ENCODE data around the gene SYNRG. TPM values are rescaled to one million over a fixed set of nuclear protein-coding genes. Genes with fewer than 3 reads are reported as not detected.
"Not testable (repeated sequence)": the region's sequence is repeated elsewhere in the genome, so short reads cannot be mapped to it uniquely, and the experiment has no call there.

The SYNRG gene
- total and polyA plus RNA-seq, 2 of the 13 experiments (the other 11 are each of a cell fraction or from before 2014, with no cell fraction given): 7.3 to 8.7 TPM

DNA sequence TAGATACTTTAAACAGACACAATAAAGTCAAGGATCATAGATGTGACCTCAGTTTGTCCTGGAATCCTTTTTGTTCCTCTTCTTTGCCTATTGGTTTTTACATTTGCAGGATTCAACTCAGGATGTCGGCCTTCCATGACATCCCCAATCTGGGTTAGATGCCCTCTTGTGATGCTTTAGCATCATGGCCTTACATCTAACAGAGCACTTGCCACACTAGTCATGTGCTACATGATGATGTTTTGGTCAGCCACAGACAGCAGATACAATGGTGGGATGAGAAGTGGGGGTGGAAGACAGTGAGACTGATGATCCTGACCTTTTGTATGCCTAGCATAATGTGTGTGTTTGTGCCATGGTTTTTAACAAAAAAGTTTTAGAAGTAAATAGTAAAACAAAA lies 1.8 kb upstream of the SYNRG start:
- Histone ChIP-seq H3K27me3 (ENCODE audit: control insufficient read depth in 1 of 2, insufficient read depth in 2 of 2, low read length in 2 of 2) (no peaks in the 10 kb centered on the region), H2AFZ (ENCODE audit: low read length) (no peak overlapping the region), H4K20me1 (ENCODE audit: insufficient read depth, low read length) (no peaks in the 10 kb centered on the region; the same call in 1 of the 2 replicates), H3K9me3 (ENCODE audit: low read length) (no peaks in the 10 kb centered on the region), H3K4me2 (ENCODE audit: low read depth, low read length) (no peak overlapping the region), H3K27ac (ENCODE audit: extremely low read length, insufficient read depth, low read length) (no peak overlapping the region), H3K4me3 (replicated peaks in 1 of 3; ENCODE audit: insufficient read depth in 1 of 3, low read depth in 2 of 3, low read length in 3 of 3) (no peak overlapping the region), H3K4me1 (ENCODE audit: insufficient read depth, low read length) (peaks cover 22% of the 10 kb centered on the region), H3K79me2 (ENCODE audit: insufficient read depth, low read length) (peaks cover 16% of the 10 kb centered on the region), H3K9ac (ENCODE audit: insufficient read depth, low read depth, low read length) (no peak overlapping the region), H3K36me3 (replicated peaks in 1 of 2; ENCODE audit: control insufficient read depth in 1 of 2, insufficient read depth in 2 of 2, low read length in 2 of 2) (peaks cover 1 to 21% of the 10 kb centered on the region in 2 experiments; a peak in 2 of 5 replicates)
- ChIA-PET CTCF (ENCODE audit: low intra/inter-chr PET ratio, low total read pairs) (no interaction called here), POLR2A (interaction anchor here (0.6 to 0.7 kb wide), 2 partner anchors 33 to 205 kb away, joined by 3 to 4 read pairs; partner anchors contain the start of gene DDX52)
- in situ Hi-C loops (cut with HindIII; ENCODE audit: extremely low pct_ligation_motif_present, low pct_unique_long_range_greater_than_20kb): no loop called here
- no TSS peak for BruUV-seq (replicated peaks)
- ATAC-seq (no peak), DNase-seq (ENCODE audit: low spot score) (no peak), FAIRE-seq (no peak)
- intact Hi-C loops (cut with micrococcal nuclease; ENCODE audit: unreplicated experiment): no loop called here
- TF ChIP-seq REXO4 (CRISPR knock-in tag; IDR thresholded peaks at IDR 0.05; ENCODE audit: borderline replicate concordance) (no peak), ZNF367 (CRISPR knock-in tag; IDR thresholded peaks at IDR 0.05; ENCODE audit: borderline replicate concordance) (no peak), ZNF3 (CRISPR knock-in tag; IDR thresholded peaks at IDR 0.05) (no peak), RBM22 (optimal IDR thresholded peaks at IDR 0.05; ENCODE audit: low read length) (peak; percentile 72), ZFYVE20 (CRISPR knock-in tag; IDR thresholded peaks at IDR 0.05; ENCODE audit: borderline replicate concordance, low read depth) (no peak)
- TF ChIP-seq, protein P1, sequence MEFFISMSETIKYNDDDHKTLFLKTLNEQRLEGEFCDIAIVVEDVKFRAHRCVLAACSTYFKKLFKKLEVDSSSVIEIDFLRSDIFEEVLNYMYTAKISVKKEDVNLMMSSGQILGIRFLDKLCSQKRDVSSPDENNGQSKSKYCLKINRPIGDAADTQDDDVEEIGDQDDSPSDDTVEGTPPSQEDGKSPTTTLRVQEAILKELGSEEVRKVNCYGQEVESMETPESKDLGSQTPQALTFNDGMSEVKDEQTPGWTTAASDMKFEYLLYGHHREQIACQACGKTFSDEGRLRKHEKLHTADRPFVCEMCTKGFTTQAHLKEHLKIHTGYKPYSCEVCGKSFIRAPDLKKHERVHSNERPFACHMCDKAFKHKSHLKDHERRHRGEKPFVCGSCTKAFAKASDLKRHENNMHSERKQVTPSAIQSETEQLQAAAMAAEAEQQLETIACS (CRISPR knock-in tag; IDR thresholded peaks at IDR 0.05): no peak
- 100% methylated on average over 1 of the region's 1 CpG for WGBS (ENCODE audit: low lambda C conversion rate)

GRCh38 chr17:37610041-37610420 lies 813 bp upstream of the SYNRG start:
- in situ Hi-C loops (cut with HindIII; ENCODE audit: extremely low pct_ligation_motif_present, low pct_unique_long_range_greater_than_20kb); H3K9me3 ChIP-seq (ENCODE audit: low read length); H4K20me1 ChIP-seq (ENCODE audit: insufficient read depth, low read length); BruUV-seq (replicated peaks); H2AFZ ChIP-seq (ENCODE audit: low read length); DNase-seq (ENCODE audit: low spot score); CTCF ChIA-PET (ENCODE audit: low intra/inter-chr PET ratio, low total read pairs); ATAC-seq; FAIRE-seq; H3K27me3 ChIP-seq (ENCODE audit: control insufficient read depth in 1 of 2, insufficient read depth in 2 of 2, low read length in 2 of 2); intact Hi-C loops (cut with micrococcal nuclease; ENCODE audit: unreplicated experiment): not testable (repeated sequence)
- peak overlapping the region; percentile 89 for H3K4me2 ChIP-seq (ENCODE audit: low read depth, low read length)
- peaks cover 28% of the 10 kb centered on the region for H3K4me1 ChIP-seq (ENCODE audit: insufficient read depth, low read length)
- peaks cover 21% of the 10 kb centered on the region for H3K79me2 ChIP-seq (ENCODE audit: insufficient read depth, low read length)
- WGBS (ENCODE audit: low lambda C conversion rate): 85% methylated on average over 5 of the region's 5 CpGs
- H3K36me3 ChIP-seq (replicated peaks in 1 of 2; ENCODE audit: control insufficient read depth in 1 of 2, insufficient read depth in 2 of 2, low read length in 2 of 2): peaks cover 1 to 16% of the 10 kb centered on the region in 2 experiments; a peak in 2 of 5 replicates
- TF ChIP-seq ZNF121 (CRISPR knock-in tag; IDR thresholded peaks at IDR 0.05) (peak; percentile 87), ZNF770 (CRISPR knock-in tag; IDR thresholded peaks at IDR 0.05) (peak; percentile 67; the same call in 1 of the 2 replicates), ZNF362 (CRISPR knock-in tag; IDR thresholded peaks at IDR 0.05; ENCODE audit: borderline replicate concordance) (0 out of 2 replicates have a peak, but pooled peaks have one; percentile 18)
- H3K9ac ChIP-seq (ENCODE audit: insufficient read depth, low read depth, low read length): peak overlapping the region; percentile 89
- peak overlapping the region; percentile 85 for H3K27ac ChIP-seq (ENCODE audit: extremely low read length, insufficient read depth, low read length)
- POLR2A ChIA-PET: interaction anchor here (0.6 to 2.1 kb wide), 8 partner anchors 9 to 1249 kb away, joined by 3 to 9 read pairs (median 4); no protein-coding TSS in a partner anchor
- H3K4me3 ChIP-seq (replicated peaks in 1 of 3; ENCODE audit: insufficient read depth in 1 of 3, low read depth in 2 of 3, low read length in 3 of 3): peak overlapping the region; percentile 56 to 89 (median 64); a peak in 5 of 6 replicates

Data from HepG2 (cell line).